GM12801 (cell line): Measurements from ENCODE around the gene LAMTOR1.

Experiments used
- TF ChIP-seq, protein P1 (sequence below): IDR thresholded peaks from one replicate; pipeline ENCODE4 v1.5.1; 2011; ENCODE audit warnings: control low read depth; ENCODE audit not compliant: insufficient read length; ENCODE audit errors: extremely low read depth

LAMTOR1 gene

GRCh38 chr11:72079819-72080325 is 23.2 kb downstream of the LAMTOR1 start:
- TF ChIP-seq, protein P1, sequence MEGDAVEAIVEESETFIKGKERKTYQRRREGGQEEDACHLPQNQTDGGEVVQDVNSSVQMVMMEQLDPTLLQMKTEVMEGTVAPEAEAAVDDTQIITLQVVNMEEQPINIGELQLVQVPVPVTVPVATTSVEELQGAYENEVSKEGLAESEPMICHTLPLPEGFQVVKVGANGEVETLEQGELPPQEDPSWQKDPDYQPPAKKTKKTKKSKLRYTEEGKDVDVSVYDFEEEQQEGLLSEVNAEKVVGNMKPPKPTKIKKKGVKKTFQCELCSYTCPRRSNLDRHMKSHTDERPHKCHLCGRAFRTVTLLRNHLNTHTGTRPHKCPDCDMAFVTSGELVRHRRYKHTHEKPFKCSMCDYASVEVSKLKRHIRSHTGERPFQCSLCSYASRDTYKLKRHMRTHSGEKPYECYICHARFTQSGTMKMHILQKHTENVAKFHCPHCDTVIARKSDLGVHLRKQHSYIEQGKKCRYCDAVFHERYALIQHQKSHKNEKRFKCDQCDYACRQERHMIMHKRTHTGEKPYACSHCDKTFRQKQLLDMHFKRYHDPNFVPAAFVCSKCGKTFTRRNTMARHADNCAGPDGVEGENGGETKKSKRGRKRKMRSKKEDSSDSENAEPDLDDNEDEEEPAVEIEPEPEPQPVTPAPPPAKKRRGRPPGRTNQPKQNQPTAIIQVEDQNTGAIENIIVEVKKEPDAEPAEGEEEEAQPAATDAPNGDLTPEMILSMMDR: no peak

- TF ChIP-seq, protein P1: no peak
These were observed 24.6 kb downstream of the LAMTOR1 start for GRCh38 chr11:72078477-72078876.

DNA sequence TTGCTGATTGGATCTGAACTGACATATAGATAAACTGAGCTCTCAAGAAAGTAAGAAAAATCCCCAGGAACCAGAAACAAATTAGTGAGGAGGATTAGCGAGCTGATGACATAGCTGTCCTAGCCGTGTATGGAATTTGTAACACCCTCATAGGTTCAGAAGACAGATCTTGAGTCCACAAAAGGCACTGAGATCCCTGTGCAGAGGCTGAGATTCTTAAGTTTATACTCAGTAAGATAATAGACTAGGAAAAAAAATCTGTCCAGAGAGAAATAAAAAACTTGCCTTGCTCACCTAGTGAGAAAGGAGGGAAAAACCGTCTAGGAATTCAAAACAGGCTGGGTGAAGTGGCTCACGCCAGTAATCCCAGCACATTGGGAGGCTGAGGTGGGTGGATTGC is 27.3 kb downstream of the LAMTOR1 start:
- TF ChIP-seq, protein P1: no peak

GRCh38 chr11:72075109-72075508 is 28.0 kb downstream of the LAMTOR1 start:
- TF ChIP-seq, protein P1: no peak

DNA sequence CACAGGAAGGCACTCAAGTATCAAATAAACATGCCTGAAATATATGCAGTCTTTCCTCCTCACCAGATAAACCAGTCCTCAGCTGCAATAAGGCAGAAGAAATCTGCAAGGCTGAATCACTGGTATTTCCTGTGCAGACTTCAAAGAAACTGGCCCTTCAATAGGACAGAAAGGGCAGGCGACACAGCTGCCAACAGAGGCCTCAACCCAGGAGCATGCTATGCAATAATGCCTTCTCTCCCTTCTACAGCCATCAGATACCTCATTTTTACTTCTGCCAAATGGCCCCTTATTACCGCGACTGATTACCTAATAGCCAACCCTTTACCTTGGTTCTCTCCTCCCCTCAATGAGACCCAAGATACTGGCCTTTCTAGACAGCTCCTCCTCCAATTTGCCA is 30.7 kb downstream of the LAMTOR1 start:
- TF ChIP-seq, protein P1: no peak

DNA sequence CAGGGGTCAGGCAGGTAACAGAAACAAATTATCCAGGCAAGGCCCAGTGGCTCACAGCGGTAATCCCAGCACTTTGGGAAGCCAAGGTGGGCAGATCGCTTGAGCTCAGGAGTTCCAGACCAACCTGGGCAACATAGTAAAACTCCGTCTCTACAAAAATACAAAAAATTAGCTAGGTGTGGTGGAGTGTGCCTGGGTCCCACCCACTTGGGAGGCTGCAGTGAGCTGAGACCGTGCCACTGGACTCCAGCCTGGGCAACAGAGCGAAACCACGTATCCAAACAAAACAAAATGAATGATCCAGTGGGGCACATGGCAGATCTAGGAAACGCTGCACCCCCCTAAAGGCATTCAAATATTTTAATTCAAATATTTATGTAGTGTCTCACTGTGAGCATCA is 32.6 kb downstream of the LAMTOR1 start:
- TF ChIP-seq, protein P1: no peak

- TF ChIP-seq, protein P1: no peak
These were observed 33.3 kb downstream of the LAMTOR1 start for GRCh38 chr11:72069787-72070251.
